ENCODE results near the gene KCNQ1OT1.

The KCNQ1OT1 gene

GRCh38 chr11:2581931-2582350 lies 117.9 kb downstream of the KCNQ1OT1 start:
- DNase-seq (ENCODE audit: low read depth), result no peak
- TF ChIP-seq CTCF (IDR thresholded peaks at IDR 0.05; ENCODE audit: insufficient read depth, low read depth, low read length, missing control alignments), result no peak

GRCh38 chr11:2581151-2581930 lies 118.5 kb downstream of the KCNQ1OT1 start:
- H3K4me3 ChIP-seq (ENCODE audit: low read depth, low read length), result no peak overlapping the region
- DNase-seq (ENCODE audit: low read depth), result no peak
- no peak for TF ChIP-seq CTCF (IDR thresholded peaks at IDR 0.05; ENCODE audit: insufficient read depth, low read depth, low read length, missing control alignments)

More at GRCh38 chr11:2581931-2582350, 117.9 kb downstream of the KCNQ1OT1 start:
- no peak overlapping the region for H3K4me3 ChIP-seq (ENCODE audit: low read depth, low read length)

GRCh38 chr11:2580571-2581001 lies 119.2 kb downstream of the KCNQ1OT1 start:
- H3K4me3 ChIP-seq (ENCODE audit: low read depth, low read length), result no peak overlapping the region
- DNase-seq (ENCODE audit: low read depth), result no peak
- no peak for TF ChIP-seq CTCF (IDR thresholded peaks at IDR 0.05; ENCODE audit: insufficient read depth, low read depth, low read length, missing control alignments)

GRCh38 chr11:2580061-2580421 lies 119.8 kb downstream of the KCNQ1OT1 start:
- H3K4me3 ChIP-seq (ENCODE audit: low read depth, low read length), result no peak overlapping the region
- DNase-seq (ENCODE audit: low read depth), result no peak
- no peak for TF ChIP-seq CTCF (IDR thresholded peaks at IDR 0.05; ENCODE audit: insufficient read depth, low read depth, low read length, missing control alignments)

- TF ChIP-seq CTCF (IDR thresholded peaks at IDR 0.05; ENCODE audit: insufficient read depth, low read depth, low read length, missing control alignments), result no peak
- DNase-seq (ENCODE audit: low read depth), result no peak
- no peak overlapping the region for H3K4me3 ChIP-seq (ENCODE audit: low read depth, low read length)
Observed at GRCh38 chr11:2579315-2580060, 120.3 kb downstream of the KCNQ1OT1 start.

- no peak overlapping the region for H3K4me3 ChIP-seq (ENCODE audit: low read depth, low read length)
- no peak for TF ChIP-seq CTCF (IDR thresholded peaks at IDR 0.05; ENCODE audit: insufficient read depth, low read depth, low read length, missing control alignments)
- no peak for DNase-seq (ENCODE audit: low read depth)
Observed at GRCh38 chr11:2578929-2579270, 120.9 kb downstream of the KCNQ1OT1 start.
